Loucy (cell line): ENCODE data around the gene ENTHD1.

Experiments
- CTCF ChIP-seq: fragments of 200-600 bp; sonication (generic); conservative IDR thresholded peaks from 2 replicates; pipeline ENCODE4 v1.5.1; 2014; ENCODE audit warnings: mild to moderate bottlenecking, antibody characterized with exemption, low read length
- EZH2phosphoT487 ChIP-seq: fragments of 200-600 bp; IDR thresholded peaks from 2 replicates; pipeline ENCODE4 v1.6.1; 2018; ENCODE audit warnings: antibody characterized with exemption, mild to moderate bottlenecking, moderate library complexity, borderline replicate concordance

GRCh38 chr22:39913321-39913720 is 19.8 kb upstream of the ENTHD1 start:
- TF ChIP-seq EZH2phosphoT487 (no peak), CTCF (no peak)
